DMS 273 treated with DMSO at 0.1 percent for 48 hours (cell line): ENCODE data around the gene SDF4.

ENCODE experiments used
- DNase-seq: peaks from one replicate; lab custom pipeline; 2025; lab: John Stamatoyannopoulos, UW

SDF4 gene

DNA sequence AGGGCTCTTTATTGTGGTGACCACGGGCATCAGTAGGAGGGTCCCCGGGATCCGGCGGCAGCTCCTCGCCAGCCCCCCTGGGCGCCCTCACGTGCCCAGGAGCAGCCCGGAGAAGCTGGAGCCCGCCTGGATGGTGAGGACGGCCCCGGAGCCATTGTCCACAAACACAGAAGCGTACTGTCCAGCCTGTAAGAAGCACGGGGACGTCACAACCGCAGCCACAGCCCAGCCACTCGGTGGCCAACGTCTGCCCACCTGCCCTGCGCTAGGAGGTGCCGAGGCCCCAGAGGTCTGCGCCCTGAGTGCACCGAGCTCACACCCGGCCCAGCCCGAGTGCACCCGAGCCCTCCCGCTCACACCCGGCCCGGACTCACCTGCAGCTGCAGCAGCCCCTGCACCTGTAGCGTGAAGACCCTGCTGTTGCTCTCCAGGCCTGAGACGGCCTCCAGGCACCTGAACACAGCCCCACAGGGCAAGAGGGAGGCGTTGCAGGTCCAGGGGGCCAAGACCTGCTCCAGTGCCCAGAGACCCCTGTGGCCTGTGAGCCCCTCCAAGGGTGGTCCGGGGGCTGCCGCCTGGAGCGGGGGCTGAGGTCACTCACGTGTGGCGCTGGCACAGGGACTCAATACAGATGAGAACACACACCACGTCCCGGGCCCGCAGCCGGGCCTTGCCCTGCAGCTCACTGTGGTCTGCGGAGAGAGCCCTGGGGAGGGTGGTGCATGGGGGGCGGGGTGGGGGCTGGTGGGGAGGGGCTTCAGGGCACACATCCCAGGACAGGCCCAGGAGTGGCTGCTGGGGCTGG lies 10.9 kb upstream of the SDF4 start:
- DNase-seq, result no peak

DNA sequence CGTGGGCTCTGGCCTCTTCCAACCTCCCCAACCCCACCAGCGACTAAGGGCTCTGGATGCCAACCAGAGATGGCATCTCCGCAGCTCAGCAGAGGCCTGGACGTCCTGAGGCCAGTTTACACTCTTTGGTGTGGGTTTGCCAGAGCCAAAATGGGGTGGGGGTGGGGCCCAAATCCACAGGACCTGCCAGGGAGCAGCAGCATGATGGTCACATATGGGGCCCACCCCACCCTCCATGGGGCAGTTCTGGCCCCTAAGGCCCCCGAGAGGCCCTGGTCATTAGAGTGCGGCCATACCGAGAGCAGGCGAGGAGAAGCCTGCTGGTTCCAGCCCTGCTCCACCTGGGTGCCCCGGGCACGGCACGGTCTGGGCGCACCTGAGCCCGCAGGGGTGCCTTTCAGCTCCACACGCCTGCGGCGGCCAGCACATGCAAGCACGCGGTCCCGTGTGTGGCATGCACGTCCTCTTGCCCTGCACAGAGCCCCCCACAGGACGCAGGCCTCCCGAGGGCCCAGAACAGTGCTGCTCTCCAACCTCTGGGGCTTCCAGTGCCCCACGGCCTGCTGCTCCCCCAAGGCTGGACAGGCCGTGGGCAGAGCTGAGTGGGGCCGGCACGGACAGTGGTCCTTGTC lies 9.9 kb upstream of the SDF4 start:
- DNase-seq, result no peak

DNA sequence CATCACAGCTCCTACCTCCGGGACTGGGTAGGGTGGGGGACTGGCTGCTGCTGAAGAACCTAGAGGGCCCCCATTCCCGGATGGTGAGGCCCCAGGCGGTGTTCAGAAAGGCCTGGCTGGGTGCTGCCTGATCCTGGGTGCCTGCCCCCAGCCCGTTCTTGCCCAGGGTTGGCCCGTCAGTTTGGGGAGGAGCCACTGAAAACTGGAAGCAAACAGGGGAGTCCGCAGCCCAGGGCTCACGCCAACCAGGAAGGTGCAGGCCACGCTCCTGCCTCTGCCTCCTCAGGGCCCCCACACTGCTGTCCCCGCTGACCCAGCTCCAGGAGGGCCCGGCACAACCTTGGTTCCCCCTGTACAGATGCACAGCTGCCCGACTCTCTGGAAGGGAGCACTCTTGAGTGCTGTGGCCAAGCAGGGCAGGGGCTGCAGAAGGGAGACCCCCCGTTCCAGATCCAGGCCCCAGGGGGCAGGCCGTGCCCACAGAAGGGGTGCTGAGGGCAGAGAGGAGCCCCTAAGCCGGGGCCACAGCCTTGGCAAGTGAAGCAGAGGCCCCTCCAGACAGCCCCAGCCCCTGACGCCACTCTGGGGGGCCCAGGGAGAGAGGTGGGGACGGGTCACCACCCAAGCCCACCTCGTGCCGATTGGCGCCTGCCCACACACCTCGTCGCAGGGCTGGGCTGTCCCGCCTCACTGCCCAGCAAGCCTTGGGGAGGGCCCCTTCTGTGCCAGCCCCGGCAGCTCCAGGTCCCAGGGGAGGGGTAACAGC lies 9.2 kb upstream of the SDF4 start:
- DNase-seq, result no peak

DNA sequence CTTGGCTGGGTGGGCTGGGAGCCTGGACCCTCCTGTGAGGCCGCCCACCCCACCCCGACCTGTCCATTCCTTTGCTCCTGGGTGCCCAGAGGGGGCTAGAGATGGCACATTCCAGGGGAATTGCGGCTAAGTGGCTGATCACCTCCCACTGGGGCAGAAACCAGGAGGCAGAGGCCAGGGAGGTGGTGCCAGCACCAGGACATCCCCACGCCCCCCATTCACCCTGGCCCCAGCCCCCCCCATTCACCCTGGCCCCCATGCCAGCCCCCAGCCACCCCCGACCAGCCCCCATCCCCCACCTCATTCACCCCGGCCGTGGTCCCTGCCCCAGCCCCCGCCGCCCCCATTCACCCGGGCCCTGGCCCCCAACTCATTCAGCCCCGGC lies 8.5 kb upstream of the SDF4 start:
- DNase-seq, result no peak

DNA sequence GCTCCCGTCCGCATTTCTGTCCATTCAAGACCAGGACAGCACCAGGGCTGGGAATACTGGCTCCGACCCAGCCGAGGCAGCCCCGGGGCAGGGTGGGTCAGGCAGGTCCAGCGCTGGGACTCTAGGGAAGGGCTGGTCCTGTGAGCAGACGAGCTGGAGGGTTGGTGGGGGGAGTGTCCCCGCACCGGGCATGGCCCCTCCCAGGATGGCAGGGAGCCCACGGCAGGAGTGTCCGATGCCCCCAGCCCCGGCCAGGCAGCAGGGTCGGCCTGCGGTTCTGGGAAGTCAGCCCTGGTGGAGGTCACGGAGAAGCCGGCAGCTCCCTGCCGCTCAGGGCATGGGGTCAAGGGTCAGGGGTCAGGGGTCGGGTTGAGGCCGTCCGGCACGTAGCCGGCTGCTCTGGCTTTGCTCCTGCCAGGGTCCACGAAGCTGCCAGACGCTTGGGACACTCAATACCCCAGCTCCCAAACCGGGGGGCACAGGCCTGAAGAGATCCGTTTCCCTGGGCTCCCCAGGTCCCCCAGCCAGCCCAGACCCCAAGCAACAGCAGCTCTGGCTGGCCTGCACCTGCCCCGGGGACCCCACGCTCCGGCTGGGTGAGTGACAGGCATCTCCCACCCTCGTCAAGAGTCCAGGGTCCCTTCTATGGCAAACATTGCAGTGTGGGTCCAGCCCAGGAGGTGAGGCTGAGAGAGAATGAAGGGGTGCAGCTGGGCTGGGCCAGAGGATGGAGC lies 8.0 kb upstream of the SDF4 start:
- no peak for DNase-seq

DNA sequence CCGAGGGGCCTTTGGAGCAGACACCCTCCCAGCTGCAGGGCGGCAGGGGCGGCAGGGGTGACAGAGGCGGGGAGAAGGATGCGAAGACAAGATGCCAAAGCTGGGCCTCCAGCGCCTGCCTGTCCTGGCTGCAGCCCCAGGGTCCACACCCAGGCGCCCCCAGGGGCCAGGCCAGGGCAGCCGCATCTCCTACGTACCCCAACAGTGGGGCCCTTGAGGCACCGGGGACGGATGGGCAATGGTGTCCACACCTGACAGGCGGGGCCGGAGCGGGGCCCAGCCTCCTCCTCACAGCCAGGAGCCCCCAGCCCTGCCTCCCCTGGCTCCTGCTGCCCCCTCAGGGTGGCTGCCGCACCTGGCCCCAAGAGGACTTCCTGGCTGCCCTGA lies 7.4 kb upstream of the SDF4 start:
- no peak for DNase-seq

DNA sequence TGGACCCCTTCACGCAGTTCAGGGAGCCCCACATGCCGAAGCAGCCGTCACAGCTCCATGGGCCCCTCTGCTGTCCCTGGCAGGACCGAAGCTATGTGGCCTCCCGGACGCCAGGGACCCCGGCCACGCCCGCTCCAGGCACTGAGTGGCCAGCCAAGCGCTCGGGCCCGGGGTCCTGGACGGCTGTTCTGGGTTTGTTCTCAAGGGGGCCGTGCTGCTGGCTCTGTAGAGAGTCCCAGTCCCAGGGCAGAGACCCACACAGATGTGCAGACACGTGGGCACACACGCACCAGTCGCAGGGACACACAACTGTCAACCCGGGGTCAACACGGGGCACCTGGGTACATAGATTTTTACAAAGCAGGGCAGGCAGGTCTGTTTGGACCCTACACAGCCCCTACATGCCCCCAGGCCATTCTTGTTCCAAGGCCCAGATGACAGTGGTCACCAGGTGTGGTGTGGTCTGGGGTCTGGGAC lies 6.9 kb upstream of the SDF4 start:
- DNase-seq, result no peak

DNA sequence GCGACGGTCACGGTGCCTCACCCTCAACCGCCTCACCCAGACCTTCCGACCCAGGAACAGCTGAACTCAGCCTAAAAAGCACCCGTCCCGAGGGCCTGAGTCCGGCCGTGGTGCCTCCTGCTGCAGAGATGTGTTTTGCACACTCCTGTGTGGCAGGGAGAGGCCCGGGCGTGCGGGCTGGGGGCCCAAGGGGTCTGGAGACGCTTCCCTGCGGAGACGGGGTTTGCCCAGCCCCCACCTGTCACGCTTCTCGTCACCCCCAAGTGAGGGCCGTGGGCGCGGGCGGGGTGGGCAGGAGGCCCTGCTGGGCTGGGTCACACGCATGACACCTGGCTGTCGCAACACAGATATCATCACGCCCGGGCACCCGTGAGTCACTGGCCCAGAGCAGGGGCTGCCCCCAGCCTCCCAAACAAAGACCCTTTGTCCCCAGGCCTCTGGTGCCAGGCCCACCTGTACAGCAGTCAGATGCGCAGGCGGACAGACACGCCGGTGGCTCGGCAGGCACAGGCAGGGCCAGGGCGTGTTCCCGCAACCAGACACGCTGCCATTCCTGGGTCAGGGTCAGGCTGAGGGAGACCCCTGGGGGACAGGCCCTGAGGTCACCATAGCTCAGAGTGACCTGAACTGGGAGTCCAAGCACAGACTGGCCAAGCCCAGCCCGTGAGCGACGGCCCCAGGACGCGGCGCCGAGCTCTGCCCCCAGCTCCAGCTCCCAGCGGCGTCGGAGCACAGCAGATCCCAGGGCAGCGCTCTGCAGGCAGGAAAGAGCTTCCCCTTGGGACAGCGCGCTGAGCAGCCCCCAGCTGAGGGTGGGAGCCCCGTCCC lies 6.3 kb upstream of the SDF4 start:
- DNase-seq, result no peak

DNA sequence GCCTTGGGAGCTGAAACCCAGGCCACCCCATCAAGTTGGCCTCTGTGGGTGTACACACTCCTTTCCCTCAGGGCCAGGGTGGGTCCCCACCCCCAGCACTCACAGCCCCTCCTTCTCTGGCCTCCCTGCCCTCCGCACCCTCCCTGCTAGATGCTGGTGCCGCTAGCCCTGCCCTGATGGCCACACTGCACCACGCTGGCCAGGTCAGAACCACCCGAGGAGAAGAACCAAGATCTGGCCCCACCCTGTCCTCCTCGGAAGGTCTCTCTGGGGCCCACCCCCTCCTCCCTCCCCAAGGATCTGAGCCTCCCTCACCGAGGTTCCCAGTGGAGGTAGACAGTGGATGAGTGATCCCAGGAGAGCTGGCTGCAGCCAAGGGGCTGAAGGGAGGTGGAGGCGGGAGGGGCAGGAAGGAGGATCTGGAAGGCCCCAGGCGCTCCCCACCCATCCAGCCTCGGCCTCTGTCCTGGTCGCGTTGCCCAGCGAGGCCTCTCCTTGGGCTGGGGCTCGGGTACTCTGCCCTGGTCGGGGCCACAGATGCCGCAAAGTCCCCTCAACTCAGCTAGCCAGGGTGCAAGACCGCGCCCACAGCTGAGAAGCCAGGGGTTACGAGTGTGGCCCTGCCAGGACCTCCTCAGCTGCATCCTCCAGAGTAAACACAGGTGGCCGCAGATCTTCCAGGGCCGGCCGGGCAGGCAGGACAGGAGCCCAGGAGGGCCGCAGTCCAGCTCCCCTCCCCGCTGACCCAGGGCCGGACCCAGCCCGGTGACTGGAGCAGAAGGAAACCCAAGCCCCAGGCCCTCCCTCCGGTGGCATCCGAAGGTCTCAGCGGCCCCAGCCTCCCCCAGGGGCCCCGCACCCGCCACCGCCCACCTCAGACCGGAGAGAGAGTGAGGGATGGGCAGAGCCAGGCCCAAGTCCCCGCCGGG lies 5.4 kb upstream of the SDF4 start:
- DNase-seq, result no peak

DNA sequence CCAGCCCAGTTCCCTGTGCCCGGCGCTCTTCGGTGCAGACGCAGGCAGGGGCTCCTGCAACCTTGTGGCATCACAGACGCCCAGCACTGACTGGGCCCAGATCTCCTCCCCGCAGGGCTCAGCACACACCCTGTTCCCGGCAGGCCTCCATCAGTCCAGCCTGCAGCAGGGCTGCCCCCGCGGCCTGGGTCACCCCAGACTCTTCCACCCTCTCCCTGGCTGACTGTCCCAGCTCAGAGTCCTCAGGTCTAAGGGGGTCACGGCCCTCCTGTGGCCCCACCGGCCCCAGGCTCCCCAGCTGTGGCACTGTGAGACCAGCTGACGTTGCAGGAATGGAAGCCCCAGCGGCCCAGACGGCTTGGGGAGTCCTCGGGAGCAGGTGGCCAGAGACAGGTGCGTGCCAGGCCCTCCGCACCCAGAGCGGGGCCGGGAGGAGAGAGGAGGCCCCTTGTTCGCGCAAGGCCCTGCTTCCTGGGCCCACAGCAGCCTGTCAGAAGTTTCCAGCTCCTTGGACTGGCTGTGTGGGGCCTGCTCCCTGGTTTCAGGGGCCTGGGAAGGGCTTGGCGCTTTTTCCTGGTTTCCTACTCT lies 4.5 kb upstream of the SDF4 start:
- DNase-seq, result no peak

DNA sequence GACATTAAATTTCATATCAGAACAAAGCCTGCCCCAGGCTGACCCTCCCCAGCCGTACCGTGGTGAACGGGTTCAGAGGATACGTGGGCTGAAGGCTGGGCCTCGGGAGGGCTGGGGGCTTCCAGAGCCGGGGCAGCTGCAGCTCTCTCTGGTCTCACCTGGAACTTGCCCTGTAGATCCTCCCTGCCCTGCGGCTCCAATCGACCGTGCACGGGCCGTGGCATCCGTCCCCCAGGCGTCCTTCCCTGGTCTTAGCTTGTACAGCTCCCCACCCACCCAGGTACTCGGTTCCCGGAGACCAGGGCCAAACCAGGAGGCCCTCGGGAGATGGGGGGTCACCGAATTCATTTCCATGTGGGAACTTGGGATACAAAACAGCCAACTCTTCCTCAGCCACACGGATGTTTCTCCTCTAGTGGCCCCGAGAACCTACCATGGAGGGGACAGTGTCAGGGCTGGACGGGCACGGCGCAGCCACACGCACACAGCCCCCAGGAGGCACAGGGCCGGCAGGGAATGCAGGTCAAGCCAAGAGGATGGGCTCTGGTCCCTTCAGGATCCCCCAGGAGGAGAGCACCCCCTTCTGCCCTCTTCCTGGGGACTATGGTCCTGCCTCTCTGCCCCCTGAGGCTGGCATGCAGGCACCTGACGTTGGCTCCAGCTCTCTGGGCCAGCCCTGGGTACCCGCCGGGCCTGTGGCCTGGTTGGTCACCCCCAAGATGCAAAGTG lies 3.4 kb upstream of the SDF4 start:
- DNase-seq, result no peak

DNA sequence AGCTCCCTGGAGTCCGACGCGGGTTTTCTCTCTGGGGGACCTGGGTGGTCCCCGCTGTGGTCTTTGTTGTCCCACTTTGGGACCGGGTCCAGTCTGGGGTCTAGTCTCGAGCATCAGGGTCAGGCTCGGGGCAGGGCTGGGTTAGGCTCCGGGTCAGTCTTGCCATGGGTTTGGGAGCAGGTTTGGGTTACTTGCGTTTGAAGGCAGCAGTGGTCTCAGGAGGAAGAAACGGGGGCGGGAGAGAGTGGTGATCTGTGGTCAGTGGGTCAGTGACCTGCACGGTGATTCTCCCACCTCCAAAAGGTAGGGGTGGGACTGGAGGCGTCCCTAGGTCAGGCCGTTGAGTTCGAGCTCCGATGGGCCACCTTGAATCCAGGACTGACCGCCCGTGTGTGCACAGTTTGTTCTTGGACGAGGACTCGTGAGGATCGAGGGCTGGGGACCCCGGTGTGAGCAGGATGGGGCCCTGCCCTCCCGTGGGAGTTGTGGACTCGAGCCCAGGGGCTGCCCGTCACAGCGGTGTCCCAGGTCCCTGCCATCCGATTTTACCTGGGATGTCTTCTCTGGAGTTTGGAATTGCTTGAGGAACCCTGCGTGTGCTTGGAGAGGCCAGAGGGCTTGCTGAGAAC lies 2.5 kb upstream of the SDF4 start:
- no peak for DNase-seq

DNA sequence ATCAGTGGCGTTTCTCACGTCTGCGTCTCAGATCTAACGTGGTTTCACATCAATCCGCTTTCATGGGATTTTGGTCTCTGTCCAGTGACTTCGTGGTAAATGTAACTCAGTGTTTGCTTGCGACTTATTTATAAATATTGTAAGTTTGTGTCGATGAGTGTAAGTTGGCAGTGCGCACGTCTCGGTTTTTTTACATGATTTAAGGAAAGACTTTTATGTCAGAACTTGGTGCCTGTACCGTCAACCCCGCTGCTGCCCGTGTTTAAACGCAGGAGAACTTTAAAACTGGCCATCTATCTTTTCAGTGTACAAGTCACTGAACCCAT lies 1.7 kb upstream of the SDF4 start:
- no peak for DNase-seq

DNA sequence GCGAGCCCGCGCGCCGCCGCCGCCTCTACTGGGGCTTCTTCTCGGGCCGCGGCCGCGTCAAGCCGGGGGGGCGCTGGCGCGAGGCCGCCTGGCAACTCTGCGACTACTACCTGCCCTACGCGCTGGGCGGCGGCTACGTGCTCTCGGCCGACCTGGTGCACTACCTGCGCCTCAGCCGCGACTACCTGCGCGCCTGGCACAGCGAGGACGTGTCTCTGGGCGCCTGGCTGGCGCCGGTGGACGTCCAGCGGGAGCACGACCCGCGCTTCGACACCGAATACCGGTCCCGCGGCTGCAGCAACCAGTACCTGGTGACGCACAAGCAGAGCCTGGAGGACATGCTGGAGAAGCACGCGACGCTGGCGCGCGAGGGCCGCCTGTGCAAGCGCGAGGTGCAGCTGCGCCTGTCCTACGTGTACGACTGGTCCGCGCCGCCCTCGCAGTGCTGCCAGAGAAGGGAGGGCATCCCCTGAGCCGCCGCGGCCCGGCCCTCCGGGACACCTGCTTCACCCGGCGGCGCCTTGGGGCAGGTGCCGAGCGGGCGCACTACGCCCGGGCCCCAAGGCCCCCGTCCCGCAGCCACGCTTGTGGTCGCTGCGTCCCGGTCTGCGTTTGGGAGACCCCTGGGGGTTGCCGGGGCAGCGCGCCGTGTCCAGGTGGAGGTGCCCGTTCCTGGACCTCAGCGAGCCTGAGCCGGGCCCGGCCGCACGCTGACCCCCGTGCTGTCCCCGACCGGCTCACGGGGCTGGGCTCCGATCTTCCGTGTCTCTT lies 1.2 kb upstream of the SDF4 start:
- DNase-seq, result no peak

DNA sequence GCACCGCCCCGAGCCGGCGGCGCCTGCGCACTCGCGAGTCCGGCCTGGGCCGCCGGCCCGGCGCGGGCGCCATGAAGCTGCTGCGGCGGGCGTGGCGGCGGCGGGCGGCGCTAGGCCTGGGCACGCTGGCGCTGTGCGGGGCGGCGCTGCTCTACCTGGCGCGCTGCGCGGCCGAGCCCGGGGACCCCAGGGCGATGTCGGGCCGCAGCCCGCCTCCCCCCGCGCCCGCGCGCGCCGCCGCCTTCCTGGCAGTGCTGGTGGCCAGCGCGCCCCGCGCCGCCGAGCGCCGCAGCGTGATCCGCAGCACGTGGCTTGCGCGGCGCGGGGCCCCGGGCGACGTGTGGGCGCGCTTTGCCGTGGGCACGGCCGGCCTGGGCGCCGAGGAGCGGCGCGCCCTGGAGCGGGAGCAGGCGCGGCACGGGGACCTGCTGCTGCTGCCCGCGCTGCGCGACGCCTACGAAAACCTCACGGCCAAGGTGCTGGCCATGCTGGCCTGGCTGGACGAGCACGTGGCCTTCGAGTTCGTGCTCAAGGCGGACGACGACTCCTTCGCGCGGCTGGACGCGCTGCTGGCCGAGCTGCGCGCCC lies 501 bp upstream of the SDF4 start, which contains the start of gene B3GALT6:
Gene B3GALT6, plus strand, starts transcription at position 30 of the 588 bp plus-strand sequence. Its CDS starts 42 bp downstream, at position 72.
- DNase-seq, result no peak

DNA sequence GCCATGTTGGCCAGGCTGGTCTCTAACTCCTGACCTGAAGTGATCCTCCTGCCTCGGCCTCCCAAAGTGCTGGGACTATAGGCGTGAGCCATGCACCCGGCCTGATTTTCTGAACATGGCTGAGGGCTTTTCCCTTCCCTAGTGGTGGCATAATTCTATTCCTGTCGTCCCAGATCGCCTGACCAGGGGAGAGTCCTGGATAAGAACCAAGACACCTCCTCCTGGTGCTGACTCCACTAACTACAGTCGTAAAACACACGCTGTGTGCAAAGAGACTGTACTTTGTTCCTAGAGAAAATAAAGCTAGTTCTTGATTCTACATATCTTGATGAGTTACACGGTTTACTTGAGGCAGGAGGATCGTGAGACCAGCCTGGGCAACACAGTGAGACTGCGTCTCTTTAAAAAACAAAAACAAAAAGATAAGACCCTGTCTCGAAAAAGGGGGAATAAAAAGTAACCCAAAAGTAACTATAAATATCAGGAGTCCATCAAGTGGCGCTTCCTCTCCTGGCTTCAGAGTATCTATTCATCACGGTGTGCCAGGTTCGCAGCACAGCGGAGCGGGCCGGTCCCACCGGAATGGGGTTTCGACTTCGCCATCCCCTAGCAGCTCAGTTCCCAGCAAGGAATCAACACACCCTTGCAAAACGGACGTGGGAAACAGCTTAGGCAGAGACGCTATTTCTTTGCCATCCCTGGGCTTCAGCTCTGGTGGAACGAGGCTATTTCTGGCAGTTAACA lies 973 bp downstream of the SDF4 start:
- no peak for DNase-seq

DNA sequence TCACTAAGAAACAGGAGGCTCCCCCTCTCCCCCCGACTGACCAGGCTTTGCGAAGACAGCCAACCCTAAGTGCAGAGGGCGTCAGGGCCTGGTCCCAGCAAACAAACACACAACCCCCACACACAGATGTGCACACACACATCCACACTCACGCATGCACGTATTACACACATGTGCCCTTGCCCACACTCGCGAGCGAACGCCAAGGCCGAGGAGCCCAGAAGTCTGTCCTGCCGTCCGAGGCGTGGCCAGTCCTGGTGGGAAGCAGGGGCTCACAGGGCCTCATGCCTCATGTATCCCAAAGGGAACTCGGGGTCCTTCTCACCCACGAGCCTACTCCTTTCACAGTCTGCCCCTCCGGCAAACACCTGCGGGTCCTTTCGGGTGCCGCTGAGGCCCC lies 2.0 kb downstream of the SDF4 start:
- no peak for DNase-seq
